HG03354 (cell line): ENCODE results near the gene C5orf24.
A peak's percentile ranks its signal among the peaks of the same experiment; 100 is the strongest.
"Not testable (repeated sequence)": the region's sequence is repeated elsewhere in the genome, so short reads cannot be mapped to it uniquely, and the experiment has no call there.

ENCODE experiments used
- ATAC-seq: cut with Tn5 transposase; IDR thresholded peaks from one replicate; pipeline ENCODE4 v1.9.1; 2021; ENCODE audit warnings: mild to moderate bottlenecking; ENCODE audit not compliant: unreplicated experiment, poor library complexity, severe bottlenecking

C5orf24 gene

GRCh38 chr5:134851307-134851923 lies 5.6 kb downstream of the C5orf24 start:
- no peak for ATAC-seq

DNA sequence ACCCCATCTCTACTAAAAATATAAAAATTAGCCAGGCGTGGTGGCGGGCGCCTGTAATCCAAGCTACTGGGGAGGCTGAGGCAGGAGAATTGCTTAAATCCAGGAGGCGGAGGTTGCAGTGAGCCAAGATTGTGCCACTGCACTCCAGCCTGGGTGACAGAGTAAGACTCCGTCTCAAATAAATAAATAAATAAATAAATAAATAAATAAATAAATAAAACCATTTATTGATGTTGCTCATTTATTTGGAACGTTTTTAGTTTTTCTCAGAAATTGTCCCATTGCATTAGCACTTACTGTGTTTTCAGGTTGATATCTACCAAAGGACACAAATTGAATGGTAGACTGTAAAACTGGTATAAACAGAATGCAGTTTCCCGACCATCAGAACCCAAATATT lies 10.7 kb downstream of the C5orf24 start:
- not testable (repeated sequence) for ATAC-seq

DNA sequence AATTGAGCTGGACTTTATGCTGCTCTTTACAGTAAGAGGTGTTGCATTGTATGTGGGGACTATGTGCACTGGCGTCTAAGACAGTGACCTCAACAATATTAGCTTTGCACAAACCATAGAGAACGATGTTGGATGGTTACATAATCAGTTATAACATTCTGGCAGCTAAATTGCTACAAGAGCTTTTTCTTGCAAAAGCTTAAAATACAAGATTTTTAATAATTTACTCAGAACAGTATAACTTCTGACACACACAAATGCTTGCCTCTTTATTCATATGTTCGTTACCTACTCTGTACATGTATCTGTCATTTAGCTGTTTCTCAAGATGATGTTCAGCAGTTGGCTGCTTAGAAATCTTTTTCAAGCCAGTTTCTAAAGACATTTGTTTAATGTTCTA lies 11.6 kb downstream of the C5orf24 start:
- no peak for ATAC-seq

DNA sequence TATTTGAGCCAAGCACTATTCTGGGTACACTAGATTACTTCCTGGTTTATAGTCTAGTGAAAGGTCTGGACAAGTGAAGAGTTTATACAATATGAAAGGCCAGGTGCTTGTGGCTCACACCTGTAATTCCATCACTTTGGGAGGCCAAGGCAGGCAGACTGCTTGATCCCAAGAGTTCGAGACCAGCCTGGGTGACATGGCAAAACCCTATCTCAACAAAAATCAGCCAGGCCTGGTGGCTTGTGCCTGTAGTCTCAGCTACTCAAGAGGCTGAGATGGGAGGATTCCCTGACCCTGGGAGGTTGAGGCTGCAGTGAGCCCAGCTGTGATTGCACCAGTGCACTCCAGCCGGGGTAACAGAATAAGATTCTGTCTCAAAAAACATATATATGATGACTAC lies 18.9 kb downstream of the C5orf24 start:
- ATAC-seq: no peak

GRCh38 chr5:134873494-134873893 lies 27.7 kb downstream of the C5orf24 start:
- ATAC-seq: no peak

DNA sequence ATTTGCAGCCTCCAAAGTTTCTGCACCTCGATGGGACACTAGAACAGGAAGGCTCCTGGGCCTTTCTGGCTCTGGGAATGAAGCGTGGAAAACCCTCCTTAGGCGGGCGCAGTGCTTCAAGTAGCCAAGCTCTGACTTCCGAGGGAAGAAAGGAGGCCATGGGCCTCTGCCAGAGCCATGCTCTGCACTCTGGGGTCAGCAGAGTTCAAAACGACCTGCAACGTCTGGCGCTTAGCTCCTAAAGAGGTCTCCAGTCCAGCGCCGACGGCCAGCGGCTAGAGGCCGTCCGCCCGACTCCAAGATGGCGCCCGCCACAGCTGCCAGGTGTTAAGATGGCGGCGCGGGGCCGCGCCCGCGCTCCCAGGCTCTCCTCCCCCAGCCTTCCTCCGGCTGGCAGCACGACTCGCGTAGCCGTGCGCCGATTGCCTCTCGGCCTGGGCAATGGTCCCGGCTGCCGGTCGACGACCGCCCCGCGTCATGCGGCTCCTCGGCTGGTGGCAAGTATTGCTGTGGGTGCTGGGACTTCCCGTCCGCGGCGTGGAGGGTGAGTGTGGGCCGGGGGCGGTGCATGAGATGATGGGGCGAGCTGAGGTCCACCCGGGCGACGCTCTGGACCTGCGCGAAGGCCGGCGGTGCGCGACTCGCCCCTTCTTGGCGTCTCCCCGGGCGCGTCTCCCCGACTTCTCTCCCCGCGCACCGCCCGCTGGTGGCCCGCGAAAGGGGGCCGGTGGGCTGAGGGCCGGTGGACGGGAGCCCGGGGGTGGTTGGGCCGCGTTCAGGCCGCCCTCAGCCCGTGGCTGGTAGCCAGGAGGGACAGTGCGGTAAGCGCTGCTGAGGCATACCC lies 28.4 kb downstream of the C5orf24 start, which contains the start of gene TXNDC15:
TXNDC15 (plus strand) TSS at position 385 of the 844 bp plus-strand sequence; CDS start at position 442, 57 bp downstream.
- peak; percentile 83 for ATAC-seq

- ATAC-seq: peak; percentile 40
Measured at GRCh38 chr5:134874831-134875655, 29.3 kb downstream of the C5orf24 start.

DNA sequence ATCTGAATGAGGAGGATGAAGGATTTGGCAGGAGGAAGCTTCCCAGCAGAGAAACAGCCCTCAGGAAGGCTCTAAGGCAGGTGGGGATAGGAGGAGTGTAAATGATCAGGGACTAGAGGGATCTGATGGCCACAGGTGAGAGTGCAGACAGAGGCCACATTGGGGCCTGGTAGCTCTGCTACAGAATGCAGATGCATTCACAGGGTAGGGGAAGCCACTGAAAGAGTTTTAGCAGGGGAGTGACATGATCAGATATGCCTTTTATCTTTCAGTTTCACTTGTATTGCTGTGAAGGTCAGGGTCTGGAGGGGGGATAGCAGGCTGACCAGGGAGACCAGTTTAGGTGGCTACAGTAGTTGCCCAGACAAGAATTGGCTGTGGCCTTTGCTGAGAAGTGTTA lies 31.4 kb downstream of the C5orf24 start:
- ATAC-seq: peak; percentile 42

- ATAC-seq: no peak
Measured at GRCh38 chr5:134878403-134878802, 32.6 kb downstream of the C5orf24 start.

DNA sequence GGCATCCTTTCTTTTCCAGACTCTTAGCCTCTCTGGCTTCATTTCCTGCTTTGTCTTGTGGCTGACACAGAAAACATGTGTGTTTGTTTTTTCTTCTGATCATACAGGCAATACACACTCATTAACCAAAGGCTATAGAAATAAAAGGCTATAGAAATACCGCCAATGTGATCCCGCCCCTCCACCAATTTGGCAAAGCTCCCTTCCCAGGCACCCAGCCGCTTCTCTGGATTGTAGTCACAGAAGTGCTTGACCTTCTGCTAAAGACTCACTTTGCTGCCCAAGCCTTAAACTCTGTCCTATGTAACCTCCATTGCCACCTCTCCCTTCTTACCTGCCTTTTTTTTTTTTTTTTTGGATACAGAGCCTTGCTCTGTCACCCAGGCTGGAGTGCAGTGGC lies 33.7 kb downstream of the C5orf24 start:
- ATAC-seq: no peak

DNA sequence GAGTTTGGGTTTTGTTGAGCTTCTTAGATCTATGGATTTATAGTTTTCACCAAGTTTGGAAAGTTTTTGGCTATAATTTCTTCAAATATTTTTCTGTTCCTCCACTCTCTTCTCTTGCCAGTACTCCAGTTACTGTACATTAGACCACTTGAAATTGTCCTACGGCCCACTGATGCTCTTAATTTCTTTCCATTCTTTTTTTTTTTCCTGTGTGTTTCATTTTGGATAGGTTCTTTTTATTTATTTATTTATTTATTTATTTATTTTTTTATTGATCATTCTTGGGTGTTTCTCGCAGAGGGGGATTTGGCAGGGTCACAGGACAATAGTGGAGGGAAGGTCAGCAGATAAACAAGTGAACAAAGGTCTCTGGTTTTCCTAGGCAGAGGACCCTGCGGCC lies 35.2 kb downstream of the C5orf24 start:
- ATAC-seq: not testable (repeated sequence)

DNA sequence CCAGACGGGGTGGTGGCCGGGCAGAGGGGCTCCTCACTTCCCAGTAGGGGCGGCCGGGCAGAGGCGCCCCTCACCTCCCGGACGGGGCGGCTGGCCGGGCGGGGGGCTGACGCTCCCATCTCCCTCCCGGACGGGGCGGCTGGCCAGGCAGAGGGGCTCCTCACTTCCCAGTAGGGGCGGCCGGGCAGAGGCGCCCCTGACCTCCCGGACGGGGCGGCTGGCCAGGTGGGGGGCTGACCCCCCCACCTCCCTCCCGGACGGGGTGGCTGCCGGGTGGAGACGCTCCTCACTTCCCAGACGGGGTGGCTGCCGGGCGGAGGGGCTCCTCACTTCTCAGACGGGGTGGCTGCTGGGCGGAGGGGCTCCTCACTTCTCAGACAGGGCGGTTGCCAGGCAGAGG lies 35.9 kb downstream of the C5orf24 start:
- ATAC-seq: not testable (repeated sequence)

DNA sequence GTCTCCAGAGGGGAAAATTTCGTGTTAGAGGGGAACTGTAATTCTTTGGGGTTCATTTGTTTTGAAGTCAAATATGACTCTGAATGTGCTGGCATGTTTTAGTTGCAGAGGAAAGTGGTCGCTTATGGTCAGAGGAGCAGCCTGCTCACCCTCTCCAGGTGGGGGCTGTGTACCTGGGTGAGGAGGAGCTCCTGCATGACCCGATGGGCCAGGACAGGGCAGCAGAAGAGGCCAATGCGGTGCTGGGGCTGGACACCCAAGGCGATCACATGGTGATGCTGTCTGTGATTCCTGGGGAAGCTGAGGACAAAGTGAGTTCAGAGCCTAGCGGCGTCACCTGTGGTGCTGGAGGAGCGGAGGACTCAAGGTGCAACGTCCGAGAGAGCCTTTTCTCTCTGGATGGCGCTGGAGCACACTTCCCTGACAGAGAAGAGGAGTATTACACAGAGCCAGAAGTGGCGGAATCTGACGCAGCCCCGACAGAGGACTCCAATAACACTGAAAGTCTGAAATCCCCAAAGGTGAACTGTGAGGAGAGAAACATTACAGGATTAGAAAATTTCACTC lies 41.9 kb downstream of the C5orf24 start:
- no peak for ATAC-seq

- no peak for ATAC-seq
Measured at GRCh38 chr5:134889335-134889734, 43.6 kb downstream of the C5orf24 start.

DNA sequence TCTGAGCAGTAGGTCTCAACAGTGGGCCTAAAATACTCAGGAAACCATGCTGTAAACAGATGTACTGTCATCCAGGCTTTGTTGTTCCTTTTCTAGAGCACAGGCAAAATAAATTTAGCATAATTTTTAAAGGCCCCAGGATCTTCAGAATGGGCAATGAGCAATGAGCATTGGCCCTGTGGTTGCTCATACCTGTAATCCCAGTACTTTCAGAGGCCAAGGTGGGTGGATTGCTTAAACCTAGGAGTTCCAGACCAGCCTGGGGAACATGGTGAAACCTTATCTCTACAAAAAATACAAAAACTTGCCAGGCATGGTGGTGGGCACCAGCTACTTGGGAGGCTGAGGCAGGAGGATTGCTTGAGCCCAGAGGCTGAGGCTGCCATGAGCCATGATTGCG lies 45.7 kb downstream of the C5orf24 start:
- ATAC-seq: no peak

GRCh38 chr5:134892282-134892681 lies 46.5 kb downstream of the C5orf24 start:
- ATAC-seq: no peak

GRCh38 chr5:134892926-134893325 lies 47.2 kb downstream of the C5orf24 start:
- ATAC-seq: no peak

GRCh38 chr5:134893748-134894505 lies 48.2 kb downstream of the C5orf24 start:
- no peak for ATAC-seq

DNA sequence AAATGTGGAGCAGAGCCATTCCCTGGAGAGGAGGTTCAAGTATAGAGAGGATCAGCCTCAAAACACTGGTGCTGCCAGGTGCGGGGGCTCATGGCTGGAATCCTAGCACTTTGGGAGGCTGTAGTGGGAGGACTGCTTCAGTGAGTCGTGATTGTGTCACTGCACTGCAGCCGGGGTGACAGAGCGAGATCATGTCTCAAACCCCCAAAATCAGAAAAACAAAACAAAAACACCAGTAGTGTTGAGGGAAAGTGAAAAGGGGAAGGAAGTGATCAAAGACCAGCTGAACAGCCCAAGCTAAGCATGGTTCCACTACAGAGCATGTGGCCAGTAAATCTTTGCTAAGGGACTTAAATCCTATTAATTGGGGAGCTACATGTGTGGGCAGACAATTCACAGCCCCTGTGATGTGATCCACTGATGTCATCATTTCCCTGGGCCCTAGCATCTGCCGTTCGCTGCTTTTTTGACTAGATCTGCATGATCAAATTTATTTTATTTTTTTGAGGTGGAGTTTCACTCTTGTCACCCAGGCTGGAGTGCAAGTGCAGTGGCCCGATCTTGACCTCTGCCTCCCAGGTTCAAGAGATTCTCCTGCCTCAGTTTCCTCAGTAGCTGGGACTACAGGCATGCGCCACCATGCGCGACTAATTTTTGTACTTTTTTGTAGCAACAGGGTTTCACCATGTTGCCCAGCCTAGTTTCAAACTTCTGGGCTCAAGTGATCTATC lies 56.5 kb downstream of the C5orf24 start:
- peak; percentile 30 for ATAC-seq
